Suppressor macrophage treated with lipopolysaccharide for 1 hour (primary cell): ENCODE data around the gene TMEM125.
A peak's percentile ranks its signal among the peaks of the same experiment; 100 is the strongest.

ENCODE experiments used
- DNase-seq, 3 donors: peaks; one replicate each; pipeline ENCODE4 v3.0.0-alpha.2; 2020 to 2022

Gene TMEM125

DNA sequence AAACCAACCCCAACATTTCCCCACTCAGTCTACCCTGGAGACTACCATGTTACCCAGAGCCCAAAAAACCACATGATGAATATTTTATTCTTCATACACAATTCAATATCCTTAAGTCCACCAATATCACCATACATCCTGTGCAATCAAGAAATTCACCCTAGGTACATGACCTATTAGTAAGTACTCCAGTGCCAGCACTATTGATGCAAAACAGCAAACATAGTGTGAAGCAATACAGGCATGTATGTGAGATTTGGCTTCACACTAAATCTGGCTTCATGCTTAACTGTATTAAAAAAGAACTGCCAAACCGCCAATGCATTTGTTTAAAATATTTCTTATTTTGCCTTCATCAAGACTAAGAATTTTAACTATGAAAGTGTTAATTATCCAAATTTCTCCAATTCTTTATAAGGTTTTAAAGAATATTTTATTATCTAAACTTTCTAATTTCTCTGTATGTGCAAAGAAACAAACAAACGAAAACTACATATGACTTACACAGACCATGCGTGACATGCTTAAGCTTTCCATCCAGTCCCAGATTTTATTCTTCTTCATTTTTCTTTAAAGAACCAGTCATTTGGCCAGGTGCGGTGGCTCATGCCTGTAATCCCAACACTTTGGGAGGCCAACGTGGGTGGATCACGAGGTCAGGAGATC, 22.4 kb upstream of the TMEM125 start:
- no peak for DNase-seq

DNA sequence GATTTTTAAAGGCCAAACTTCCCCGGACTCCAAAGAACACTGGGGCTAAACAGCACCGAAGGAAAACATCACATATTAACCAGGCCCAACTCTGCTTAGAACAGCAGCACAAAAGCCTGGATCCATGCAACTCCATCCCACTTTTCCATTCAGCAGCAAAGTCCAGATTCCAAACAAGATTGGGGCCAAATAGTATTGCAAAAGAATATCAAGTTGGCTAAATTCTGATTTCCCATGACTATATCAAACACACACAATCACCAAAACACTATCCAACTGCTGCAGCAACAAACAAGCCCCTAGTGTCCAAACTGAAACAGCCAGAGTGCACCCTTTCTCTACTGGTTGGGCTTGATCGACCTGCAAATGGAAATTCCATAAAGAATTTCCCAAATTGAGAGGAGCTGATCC, 19.4 kb upstream of the TMEM125 start:
- no peak for DNase-seq

DNA sequence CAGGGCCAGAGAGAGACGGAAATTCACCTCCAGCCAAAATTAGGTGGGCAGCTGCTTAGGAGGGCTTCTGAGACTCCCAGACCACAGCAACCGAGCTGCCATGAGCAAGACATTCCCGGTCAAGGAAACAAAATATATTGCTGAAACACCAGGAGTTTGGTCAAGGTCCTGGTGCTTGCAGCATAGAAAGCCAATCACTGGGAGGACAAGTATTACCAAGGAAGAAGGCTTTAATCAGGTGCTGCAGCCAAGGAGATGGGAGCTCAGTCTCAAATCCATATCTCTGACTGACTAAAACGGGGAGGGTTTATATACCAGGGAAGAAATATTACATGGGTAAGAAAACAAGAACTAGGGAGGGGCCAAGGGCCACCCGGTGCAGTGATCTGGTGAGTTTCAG, 18.8 kb upstream of the TMEM125 start:
- DNase-seq = no peak

DNA sequence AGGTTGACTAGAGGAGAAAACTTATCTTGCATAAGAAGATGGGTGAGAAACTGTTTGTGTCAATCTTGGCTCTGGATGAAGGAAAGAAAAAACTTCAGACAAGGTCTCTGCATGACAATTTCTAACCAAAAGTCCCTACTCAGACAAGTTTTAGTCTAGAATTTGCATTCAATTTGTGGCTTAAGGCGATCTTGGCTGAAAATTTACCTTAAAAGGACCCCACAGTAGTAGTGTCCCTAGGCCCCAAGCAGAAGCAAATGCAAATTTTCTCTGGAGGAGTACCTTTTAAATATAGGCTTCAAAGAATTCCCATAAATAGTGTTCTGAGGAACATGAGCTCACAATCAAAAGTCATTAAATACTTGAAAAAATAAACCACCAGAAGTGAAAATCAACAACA, 17.6 kb upstream of the TMEM125 start:
- no peak for DNase-seq

DNA sequence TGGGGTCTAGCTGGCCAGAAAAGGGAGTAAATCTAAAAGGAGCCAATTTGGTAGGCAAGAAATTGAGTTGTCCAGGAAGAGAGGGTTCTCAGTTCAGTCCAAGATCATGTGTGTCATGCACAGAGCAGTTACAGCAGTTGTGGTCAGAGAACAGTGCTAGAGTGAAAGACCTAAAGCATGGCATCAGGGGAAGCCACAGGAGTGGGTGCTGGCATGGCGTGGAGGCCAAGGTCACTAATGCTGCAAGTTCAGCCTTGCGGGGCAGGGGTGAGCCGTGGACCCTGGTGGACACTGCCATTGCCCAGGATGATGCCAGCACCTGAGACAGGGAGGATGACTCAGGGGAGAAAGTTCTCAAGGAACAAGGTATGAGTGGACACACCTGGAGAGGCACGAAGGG, 16.6 kb upstream of the TMEM125 start:
- no peak for DNase-seq

DNA sequence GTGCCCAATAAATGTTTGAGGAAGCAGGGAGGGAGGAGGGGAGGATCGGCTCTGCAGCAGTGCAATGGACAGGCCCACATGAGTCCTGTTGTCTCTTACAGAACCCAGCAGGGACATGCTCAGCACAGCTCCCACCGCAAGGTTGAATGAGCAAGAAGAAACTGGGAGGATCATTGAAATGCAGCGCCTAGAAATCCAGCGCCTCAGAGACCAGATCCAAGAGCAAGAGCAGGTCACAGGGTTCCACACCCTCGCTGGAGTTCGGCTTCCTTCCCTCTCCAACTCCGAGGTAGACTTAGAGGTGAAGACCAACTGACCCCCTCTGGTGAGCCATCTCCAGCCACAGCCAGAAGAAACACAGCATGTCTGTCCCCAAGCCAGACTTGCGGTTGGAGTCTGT, 15.9 kb upstream of the TMEM125 start:
- no peak for DNase-seq

DNA sequence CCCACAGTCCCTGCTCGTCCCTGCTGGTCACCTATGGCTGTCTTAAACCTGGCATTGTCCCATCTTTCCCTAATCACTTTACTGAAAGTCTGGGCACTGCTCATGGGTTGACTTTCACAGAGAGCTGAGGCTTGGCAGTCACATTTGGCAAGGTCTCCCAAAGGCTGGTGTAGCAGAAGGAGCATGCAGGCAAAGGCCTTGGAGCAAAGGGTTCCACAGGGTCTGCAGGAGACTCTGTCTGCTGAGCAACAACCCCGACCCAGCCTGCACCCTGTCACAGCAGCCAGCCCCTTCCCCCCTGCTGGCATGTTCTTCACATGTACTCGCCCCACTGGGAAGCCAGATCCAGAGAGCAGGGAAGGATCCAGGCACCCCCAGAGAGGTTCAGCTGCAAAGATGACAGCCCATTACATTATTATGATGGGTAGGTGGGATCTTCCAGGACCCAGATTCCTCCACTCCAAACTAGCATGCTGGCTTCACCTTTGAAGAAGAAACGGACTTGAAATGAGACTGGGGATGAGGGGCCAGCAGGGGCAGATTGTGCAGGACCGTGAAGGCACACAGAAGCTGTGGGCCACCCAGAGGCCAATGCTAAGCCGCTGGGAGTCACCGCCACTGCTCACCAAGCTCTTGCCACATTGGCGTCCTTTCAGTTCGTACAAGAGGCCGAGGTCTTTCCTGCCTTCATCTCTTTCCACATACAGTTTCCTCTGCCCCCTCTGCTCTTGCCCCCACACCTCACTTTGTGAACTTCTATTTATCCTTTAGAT, 14.2 kb upstream of the TMEM125 start:
- no peak for DNase-seq

DNA sequence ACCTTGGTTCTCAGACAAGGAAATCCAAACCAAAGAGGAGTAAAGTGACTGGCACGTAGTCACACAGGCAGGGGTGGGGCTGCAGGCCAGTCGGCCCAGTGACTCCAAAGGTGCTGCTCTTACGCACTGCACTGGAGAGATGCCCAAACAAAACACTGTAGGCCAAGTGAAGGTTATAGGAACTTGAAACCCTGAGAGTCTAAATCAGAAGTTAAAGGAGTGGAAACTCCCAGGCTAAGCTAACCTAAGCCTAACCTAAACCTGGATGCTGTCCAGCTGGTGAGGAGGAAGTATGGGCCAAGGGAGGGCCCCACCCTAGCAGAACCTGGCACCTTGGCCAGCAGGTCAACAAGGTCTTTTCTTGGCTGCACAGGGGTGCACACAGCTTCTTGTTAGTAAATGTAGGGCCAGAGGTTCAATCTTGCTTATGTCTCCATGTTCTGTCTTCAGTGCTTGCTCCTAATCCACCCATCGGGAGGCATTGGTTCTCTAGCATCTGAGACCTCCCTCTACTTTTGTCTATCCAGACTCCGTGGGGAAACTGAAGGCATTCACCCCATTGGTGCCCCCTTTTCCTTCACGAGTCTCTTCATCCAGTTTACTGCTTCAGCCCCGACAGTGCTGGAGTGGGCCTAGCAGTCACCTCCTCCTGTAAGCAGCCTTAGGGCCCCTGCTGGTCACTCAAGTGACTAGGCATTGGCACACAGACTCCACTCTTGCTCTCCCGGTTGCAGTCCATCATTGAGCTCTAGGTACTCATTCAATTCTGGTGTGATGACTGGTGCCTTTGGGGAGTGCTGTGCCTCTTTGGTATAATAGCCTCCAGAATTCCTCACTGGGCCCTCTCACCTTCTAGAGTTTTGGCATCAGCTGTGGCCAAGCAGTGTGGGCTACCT, 12.9 kb upstream of the TMEM125 start:
- no peak for DNase-seq

DNA sequence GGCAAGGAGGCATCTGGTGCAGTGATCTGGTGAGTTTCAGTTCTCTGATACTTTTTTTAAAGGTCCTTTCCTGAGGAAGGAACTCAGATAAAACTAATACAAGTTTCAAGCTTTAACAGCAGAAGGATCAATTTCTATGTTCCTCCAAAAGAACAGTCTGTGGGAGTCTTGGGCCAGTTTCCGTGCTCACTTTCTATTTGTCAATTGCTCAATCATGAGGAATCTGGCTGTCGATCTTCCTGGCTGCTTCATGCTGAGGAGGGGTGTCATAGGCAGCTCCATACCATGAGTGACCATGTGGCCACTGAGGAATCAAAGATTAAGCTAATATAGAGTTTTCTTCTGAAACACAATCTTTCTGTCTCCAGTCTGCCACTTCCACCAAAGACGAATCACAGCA, 11.4 kb upstream of the TMEM125 start:
- DNase-seq = no peak

DNA sequence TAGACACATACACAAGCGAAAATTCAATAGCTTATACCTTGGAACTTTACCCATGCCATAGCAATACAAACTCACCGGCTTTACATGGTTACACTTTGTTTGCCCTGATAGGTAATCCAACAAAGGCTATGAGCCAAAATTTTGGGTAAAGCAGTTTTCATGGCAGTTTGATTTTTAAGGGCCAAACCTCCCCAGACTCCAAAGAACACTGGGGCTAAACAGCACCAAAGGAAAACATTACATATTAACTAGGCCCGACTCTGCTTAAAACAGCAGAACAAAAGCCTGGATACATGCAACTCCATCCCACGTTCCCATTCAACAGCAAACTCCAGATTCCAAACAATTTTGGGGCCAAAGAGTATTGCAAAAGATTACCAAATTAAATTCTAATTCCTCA, 4.4 kb upstream of the TMEM125 start:
- DNase-seq = no peak

DNA sequence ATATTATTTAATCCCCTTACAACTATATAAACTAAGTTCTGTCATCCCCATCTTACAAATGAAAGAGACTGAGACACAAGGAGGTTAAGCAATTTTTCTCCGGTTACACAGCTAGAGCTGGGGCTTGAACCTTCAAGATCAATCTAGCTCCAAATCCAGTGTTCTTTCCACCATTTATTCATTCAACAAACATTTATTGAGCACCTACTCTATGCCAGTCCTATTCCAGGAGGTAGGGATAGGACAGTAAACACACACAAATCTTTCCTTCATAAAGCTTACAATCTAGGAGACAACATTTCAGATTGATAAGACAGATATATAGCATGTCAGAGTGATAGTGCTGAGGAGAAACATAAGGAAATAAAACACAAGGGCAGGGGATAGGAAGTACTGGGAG, 2.9 kb upstream of the TMEM125 start:
- no peak for DNase-seq

DNA sequence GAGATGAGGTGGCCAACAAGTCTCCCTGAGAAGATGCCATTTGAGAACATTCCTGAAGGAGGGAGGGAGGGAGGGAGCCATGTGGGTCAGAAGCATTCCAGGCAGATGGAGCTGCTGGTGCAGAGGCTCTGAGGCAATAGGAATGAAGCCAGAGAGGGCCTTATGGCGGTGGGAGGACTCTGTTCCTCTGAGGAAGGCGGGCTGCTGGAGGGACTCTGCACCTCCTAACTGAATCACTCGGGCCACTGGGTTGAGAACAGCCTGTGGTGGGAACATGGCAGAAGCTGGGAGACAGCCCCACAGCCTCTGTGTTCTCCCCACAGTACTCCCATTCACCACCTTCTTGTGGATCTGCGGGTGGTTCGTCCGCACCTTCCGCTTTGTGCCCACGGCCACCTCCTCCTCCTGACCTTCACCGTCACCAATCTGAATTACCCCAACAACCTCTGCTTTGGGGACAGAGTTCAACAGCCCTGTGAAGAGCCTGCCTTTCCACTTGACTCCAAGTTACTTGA, 2.4 kb upstream of the TMEM125 start:
- no peak for DNase-seq

DNA sequence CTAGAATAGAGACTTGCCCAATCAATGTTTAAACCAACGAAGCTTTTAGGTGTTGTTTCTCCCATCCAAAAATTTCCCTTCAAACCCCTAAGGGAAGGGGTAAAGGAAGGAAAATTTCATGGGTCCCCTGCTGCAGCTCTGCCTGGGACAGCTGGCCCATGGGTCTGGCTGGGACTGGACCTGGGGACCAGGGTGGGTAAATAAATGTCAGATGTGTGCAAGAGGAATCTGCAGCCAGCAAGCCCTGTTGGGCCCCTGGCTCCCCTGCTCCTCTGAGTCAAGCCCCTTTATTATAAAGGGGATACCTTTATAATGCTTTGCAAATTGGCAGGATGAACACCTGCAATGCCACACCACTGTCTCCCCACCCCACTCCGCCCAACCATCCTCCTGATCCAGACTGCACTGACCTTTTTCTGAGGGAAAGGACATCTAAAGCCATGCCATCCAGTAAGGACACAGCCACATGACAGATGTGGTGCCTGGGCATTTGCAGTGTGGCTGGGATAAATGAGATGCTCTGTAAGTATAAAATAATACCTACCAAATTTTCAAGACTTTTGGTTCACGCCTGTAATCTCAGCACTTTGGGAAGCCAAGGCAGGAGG, 1.9 kb upstream of the TMEM125 start:
- DNase-seq = no peak

DNA sequence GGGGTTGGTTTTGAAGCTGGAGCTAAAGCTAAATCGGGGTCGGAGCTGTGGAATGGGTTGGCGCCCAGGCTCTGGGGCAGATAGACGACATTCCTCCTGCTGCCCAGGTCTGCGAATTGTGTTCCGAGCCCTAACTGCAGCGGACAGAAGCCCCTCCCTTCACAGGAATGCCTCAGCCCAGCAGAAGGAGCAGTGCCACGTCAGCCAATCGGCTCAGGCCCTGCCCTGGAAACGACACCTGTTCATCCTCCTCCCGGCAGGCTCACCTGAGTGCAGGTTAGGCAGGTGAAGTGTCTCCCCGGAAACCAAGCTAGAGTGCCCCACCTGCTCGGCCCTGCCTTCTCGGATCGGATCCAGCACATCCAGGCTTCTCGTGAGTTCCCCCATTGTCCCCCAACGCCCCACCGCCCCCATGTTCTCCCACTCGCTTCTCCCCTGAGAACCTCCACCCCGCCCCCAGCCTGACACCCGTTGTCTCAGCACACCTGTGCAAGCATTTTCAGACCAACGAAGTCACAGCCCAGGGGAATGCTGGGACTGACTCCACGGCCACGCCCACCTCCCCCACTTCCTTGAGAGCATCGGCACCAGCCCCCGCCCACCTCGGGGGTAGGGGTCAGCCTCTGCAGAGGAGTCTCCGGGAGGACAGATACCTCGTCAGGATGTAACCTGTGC, 775 bp downstream of the TMEM125 start:
- no peak for DNase-seq

DNA sequence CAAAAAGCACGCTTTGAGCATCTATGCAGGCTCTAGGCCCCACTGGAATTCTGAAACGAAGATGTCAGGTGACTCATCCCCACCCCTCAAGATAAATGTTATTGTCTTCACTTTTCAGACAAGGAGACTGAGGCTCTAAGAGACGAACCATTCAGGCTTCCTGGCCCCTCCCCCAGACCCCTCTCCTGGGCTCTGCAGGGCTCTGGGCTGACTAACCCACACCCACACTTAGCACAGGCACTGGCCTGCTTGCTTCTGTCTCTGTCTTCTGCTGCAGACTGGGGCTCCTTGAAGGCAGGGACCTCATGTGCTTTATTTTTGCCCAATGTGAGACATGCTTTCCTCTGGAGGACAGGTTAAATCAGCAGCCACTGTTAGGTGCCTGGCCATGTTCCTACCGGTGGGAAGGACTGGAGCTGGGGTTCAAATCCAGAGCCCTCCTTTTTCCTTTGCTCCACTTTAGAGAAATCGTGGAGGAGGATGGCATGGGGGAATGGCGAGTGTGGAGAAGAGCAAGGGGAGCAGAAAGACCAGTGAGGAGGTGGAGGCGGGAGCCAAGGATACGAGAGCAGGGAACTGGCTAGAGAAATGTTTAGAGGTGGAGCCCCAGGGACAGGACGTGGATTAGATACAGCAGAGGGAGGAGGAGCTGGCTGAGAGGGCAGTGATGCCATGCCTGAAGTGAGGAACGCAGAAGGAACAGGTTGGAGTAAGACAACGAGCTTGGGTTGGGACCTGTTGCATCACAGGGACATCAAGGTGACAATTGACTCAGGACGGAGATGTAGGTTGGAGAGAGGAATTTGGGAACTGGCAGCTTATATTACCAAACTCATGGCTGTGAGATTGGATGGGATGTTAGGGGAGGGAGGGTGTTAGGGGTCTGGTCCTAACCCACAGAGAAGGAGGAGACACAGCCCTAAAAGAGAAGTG, 1.7 kb downstream of the TMEM125 start:
- no peak for DNase-seq

DNA sequence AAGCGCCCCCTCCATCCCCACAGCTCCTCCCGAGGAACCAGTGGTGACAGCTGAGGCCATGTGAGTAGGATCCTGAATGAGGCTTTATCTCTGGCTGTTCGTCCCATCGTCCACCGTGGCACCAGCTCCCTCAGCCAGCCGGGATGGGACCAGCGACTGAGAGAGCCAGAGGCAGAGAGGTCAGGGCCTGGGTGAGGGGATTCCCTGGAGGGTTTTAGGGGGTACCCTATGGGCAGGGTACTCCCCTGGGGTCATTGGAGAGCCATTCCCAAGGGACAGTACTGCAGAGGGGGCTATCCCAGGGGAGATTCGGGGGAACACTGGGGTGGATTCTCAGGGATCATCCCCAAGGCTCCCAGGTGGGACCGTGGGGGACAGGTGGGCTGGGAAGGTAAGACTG, 2.4 kb downstream of the TMEM125 start:
- DNase-seq = no peak

DNA sequence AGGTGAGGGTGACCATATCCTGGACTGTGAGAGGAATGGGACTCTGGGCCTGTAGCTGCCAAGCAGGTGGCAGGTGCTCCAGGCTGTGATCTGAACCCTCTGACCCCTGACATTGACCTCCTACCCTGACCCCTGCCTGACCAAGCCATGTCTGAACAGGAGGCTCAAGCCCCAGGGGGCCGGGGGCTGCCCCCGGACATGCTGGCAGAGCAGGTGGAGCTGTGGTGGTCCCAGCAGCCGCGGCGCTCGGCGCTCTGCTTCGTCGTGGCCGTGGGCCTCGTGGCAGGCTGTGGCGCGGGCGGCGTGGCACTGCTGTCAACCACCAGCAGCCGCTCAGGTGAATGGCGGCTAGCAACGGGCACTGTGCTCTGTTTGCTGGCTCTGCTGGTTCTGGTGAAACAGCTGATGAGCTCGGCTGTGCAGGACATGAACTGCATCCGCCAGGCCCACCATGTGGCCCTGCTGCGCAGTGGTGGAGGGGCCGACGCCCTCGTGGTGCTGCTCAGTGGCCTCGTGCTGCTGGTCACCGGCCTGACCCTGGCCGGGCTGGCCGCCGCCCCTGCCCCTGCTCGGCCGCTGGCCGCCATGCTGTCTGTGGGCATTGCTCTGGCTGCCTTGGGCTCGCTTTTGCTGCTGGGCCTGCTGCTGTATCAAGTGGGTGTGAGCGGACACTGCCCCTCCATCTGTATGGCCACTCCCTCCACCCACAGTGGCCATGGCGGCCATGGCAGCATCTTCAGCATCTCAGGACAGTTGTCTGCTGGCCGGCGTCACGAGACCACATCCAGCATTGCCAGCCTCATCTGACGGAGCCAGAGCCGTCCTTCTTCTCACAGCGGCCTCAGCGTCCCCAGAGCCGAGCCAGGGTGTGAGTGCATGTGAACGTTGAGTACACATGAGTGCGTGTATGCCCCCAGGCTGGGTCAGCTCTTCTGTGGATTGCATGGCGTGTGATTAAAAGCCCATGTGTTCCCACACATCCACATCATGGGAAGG, 3.1 kb downstream of the TMEM125 start:
- DNase-seq = no peak

DNA sequence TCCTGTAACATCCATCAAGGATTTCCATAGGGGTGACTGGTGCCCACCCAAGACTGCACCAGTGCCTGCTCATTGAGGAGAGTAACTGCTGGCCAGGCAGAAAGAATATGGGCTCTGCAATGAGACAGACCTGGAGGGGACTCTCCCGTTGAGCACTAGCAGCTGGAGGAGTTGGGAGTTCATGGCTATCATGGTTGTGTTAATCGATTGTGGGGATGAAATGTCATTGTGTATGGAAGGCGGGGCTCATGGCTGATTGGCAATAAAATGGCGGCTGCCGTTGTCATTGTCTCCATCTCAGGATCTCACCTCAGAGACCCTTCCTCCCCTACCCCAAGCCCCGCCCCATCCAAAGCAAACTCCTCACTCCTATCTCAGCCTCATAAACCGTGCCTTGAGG, 3.9 kb downstream of the TMEM125 start:
- no peak for DNase-seq

DNA sequence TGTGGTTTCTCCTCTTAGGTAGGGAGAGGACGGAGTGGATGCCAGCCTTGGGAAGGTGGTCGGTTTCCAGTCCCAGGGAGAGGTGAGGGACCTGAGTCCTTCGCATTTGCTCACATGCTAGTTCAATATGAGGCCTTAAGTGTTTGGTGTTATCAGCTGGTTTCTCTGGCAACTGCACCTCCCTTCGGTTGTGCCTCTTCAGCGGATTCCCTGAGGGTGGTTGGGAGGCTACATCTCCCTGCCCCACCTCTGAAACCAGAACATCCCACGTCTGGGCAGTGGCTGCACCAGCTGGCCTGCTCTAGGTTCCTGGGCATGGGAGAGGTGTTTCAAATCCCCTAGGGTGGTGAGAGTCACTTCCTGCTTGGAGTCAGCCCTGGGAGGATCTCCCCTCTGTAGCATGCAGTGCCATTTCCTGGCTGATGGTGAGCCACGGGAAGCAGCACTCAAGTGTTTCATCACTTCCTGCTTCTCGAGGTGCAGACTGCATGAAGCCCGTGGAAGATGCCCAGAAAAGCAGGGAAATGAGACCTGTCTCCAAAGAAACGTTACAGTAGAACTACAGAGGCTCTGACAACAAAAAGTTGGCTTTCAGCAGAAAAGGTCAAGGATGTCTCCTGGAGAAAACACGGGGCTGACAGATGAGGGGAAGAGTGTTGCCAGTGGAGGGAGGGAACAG, 4.5 kb downstream of the TMEM125 start:
- DNase-seq = peak; percentile 55 to 56 (median 55)
